ENCODE measurements around the gene CEP295NL. TPM values are rescaled to one million over a fixed set of nuclear protein-coding genes. Genes with fewer than 3 reads are reported as not detected.
A peak's percentile ranks its signal among the peaks of the same experiment; 100 is the strongest.

The CEP295NL gene
- total and polyA plus RNA-seq, 5 donors from 2014 or later, result 0.25 to 1.6 (median 0.78) TPM; not detected in 2

- H3K9me3 ChIP-seq (ENCODE audit: control insufficient read depth in 2 of 2, low read length in 2 of 2), result no peaks in the 10 kb centered on the region
- H3K27ac ChIP-seq (ENCODE audit: insufficient read depth, low read length, poor library complexity, severe bottlenecking), result no peak overlapping the region
- Mint-ChIP-seq H3K4me1 (peaks cover 0 to 5% (median 3%) of the 10 kb centered on the region in 4 donors), H3K9me3 (no peaks in the 10 kb centered on the region), H3K4me3 (no peak overlapping the region), H3K36me3 (no peaks in the 10 kb centered on the region), H3K27ac (no peak overlapping the region), H3K27me3 (peaks cover 15% of the 10 kb centered on the region)
- no peak for DNase-seq
- ATAC-seq (ENCODE audit: low read depth in 2 of 2), result no peak
- no peaks in the 10 kb centered on the region for H3K4me1 ChIP-seq (ENCODE audit: control insufficient read depth, insufficient read depth, low read length, poor library complexity, severe bottlenecking)
- no peak overlapping the region for H3K4me3 ChIP-seq (ENCODE audit: low read depth, low read length)
- H3K27me3 ChIP-seq (ENCODE audit: control insufficient read depth, insufficient read depth, low read length), result no peaks in the 10 kb centered on the region
- H3K36me3 ChIP-seq (ENCODE audit: control insufficient read depth, insufficient read depth, low read length), result no peaks in the 10 kb centered on the region
These were observed 41.8 kb downstream of the CEP295NL start for GRCh38 chr17:78861229-78861628.

DNA sequence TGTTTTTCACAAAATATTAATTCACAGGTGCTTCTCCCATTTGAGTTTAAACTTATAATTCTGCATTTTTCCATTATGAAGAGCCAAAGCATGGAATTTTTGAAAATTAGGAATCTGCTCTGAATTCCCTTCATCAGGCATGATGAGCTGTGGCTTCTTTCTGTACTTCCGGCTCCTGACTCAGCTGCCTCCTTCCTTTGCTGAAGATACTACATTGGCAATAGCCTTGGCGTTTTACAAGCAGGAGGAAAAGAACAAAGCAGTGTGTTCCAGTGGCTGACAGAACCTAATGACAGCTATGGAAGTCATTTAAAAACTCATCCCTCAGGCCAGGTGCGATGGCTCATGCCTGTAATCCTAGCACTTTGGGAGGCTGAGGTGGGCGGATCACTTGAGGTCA is 44.0 kb downstream of the CEP295NL start:
- ATAC-seq (ENCODE audit: low read depth in 2 of 2), result no peak
- peaks cover 9% of the 10 kb centered on the region for H3K27me3 Mint-ChIP-seq
- H3K9me3 ChIP-seq (ENCODE audit: control insufficient read depth in 2 of 2, low read length in 2 of 2), result no peaks in the 10 kb centered on the region
- no peak overlapping the region for H3K27ac Mint-ChIP-seq
- no peaks in the 10 kb centered on the region for H3K27me3 ChIP-seq (ENCODE audit: control insufficient read depth, insufficient read depth, low read length)
- no peaks in the 10 kb centered on the region for H3K4me1 Mint-ChIP-seq
- no peak for DNase-seq
- H3K36me3 Mint-ChIP-seq, result no peaks in the 10 kb centered on the region
- no peak overlapping the region for H3K4me3 ChIP-seq (ENCODE audit: low read depth, low read length)
- H3K36me3 ChIP-seq (ENCODE audit: control insufficient read depth, insufficient read depth, low read length), result no peaks in the 10 kb centered on the region
- H3K4me3 Mint-ChIP-seq, result no peak overlapping the region
- H3K27ac ChIP-seq (ENCODE audit: insufficient read depth, low read length, poor library complexity, severe bottlenecking), result no peak overlapping the region
- no peaks in the 10 kb centered on the region for H3K4me1 ChIP-seq (ENCODE audit: control insufficient read depth, insufficient read depth, low read length, poor library complexity, severe bottlenecking)
- H3K9me3 Mint-ChIP-seq, result no peaks in the 10 kb centered on the region

- Mint-ChIP-seq H3K4me1 (no peaks in the 10 kb centered on the region), H3K9me3 (no peaks in the 10 kb centered on the region), H3K36me3 (no peaks in the 10 kb centered on the region), H3K4me3 (no peak overlapping the region), H3K27me3 (peaks cover 5% of the 10 kb centered on the region), H3K27ac (no peak overlapping the region)
- DNase-seq (no peak), ATAC-seq (ENCODE audit: low read depth in 2 of 2) (no peak)
- no peaks in the 10 kb centered on the region for H3K36me3 ChIP-seq (ENCODE audit: control insufficient read depth, insufficient read depth, low read length)
- no peak overlapping the region for H3K27ac ChIP-seq (ENCODE audit: insufficient read depth, low read length, poor library complexity, severe bottlenecking)
- no peaks in the 10 kb centered on the region for H3K4me1 ChIP-seq (ENCODE audit: control insufficient read depth, insufficient read depth, low read length, poor library complexity, severe bottlenecking)
- H3K27me3 ChIP-seq (ENCODE audit: control insufficient read depth, insufficient read depth, low read length), result no peaks in the 10 kb centered on the region
- no peaks in the 10 kb centered on the region for H3K9me3 ChIP-seq (ENCODE audit: control insufficient read depth in 2 of 2, low read length in 2 of 2)
- no peak overlapping the region for H3K4me3 ChIP-seq (ENCODE audit: low read depth, low read length)
These were observed 45.7 kb downstream of the CEP295NL start for GRCh38 chr17:78857266-78857665.

GRCh38 chr17:78855561-78856165 is 47.3 kb downstream of the CEP295NL start:
- Histone ChIP-seq H3K9me3 (ENCODE audit: control insufficient read depth in 2 of 2, low read length in 2 of 2) (no peaks in the 10 kb centered on the region), H3K27ac (ENCODE audit: insufficient read depth, low read length, poor library complexity, severe bottlenecking) (no peak overlapping the region), H3K4me3 (ENCODE audit: low read depth, low read length) (no peak overlapping the region), H3K36me3 (ENCODE audit: control insufficient read depth, insufficient read depth, low read length) (no peaks in the 10 kb centered on the region), H3K27me3 (ENCODE audit: control insufficient read depth, insufficient read depth, low read length) (no peaks in the 10 kb centered on the region), H3K4me1 (ENCODE audit: control insufficient read depth, insufficient read depth, low read length, poor library complexity, severe bottlenecking) (no peaks in the 10 kb centered on the region)
- no peaks in the 10 kb centered on the region for H3K4me1 Mint-ChIP-seq
- H3K9me3 Mint-ChIP-seq, result no peaks in the 10 kb centered on the region
- H3K27ac Mint-ChIP-seq, result no peak overlapping the region
- H3K36me3 Mint-ChIP-seq, result no peaks in the 10 kb centered on the region
- H3K27me3 Mint-ChIP-seq, result no peaks in the 10 kb centered on the region
- no peak overlapping the region for H3K4me3 Mint-ChIP-seq
- DNase-seq (no peak), ATAC-seq (ENCODE audit: low read depth in 2 of 2) (no peak)

- Histone ChIP-seq H3K27ac (ENCODE audit: insufficient read depth, low read length, poor library complexity, severe bottlenecking) (no peak overlapping the region), H3K4me1 (ENCODE audit: control insufficient read depth, insufficient read depth, low read length, poor library complexity, severe bottlenecking) (no peaks in the 10 kb centered on the region), H3K27me3 (ENCODE audit: control insufficient read depth, insufficient read depth, low read length) (no peaks in the 10 kb centered on the region), H3K9me3 (ENCODE audit: control insufficient read depth in 2 of 2, low read length in 2 of 2) (no peaks in the 10 kb centered on the region), H3K4me3 (ENCODE audit: low read depth, low read length) (no peak overlapping the region), H3K36me3 (ENCODE audit: control insufficient read depth, insufficient read depth, low read length) (no peaks in the 10 kb centered on the region)
- H3K27me3 Mint-ChIP-seq, result no peaks in the 10 kb centered on the region
- H3K27ac Mint-ChIP-seq, result no peak overlapping the region
- no peaks in the 10 kb centered on the region for H3K9me3 Mint-ChIP-seq
- H3K4me3 Mint-ChIP-seq, result no peak overlapping the region
- ATAC-seq (ENCODE audit: low read depth in 2 of 2) (no peak), DNase-seq (no peak)
- no peaks in the 10 kb centered on the region for H3K4me1 Mint-ChIP-seq
- no peaks in the 10 kb centered on the region for H3K36me3 Mint-ChIP-seq
These were observed 48.5 kb downstream of the CEP295NL start for GRCh38 chr17:78854508-78854907.

DNA sequence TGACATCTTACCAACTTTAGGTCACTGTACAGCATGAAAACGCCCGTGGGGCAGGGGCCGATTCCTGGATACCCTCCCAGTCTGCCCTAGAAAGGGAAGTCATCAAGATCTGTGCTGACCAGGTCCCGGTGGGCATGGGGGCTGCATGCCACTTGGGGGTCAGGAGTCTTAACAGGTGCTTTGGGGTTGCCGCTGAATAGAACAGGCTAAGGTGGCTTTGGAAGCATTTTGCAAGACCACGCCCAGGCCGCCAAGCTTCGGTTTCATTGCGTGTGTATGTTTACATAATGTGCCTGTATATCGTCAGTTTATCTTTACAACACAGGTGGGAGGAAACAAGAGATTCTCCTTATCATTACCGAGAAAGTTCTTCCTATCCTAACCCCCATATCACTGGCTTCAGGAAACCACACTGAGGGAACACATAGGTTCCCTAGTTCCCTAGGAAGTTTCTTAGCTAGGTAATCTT is 49.0 kb downstream of the CEP295NL start:
- Mint-ChIP-seq H3K4me3 (no peak overlapping the region), H3K36me3 (no peaks in the 10 kb centered on the region), H3K27me3 (no peaks in the 10 kb centered on the region), H3K9me3 (no peaks in the 10 kb centered on the region), H3K4me1 (no peaks in the 10 kb centered on the region), H3K27ac (no peak overlapping the region)
- Histone ChIP-seq H3K27me3 (ENCODE audit: control insufficient read depth, insufficient read depth, low read length) (no peaks in the 10 kb centered on the region), H3K36me3 (ENCODE audit: control insufficient read depth, insufficient read depth, low read length) (no peaks in the 10 kb centered on the region), H3K27ac (ENCODE audit: insufficient read depth, low read length, poor library complexity, severe bottlenecking) (no peak overlapping the region), H3K4me1 (ENCODE audit: control insufficient read depth, insufficient read depth, low read length, poor library complexity, severe bottlenecking) (no peaks in the 10 kb centered on the region), H3K4me3 (ENCODE audit: low read depth, low read length) (no peak overlapping the region), H3K9me3 (ENCODE audit: control insufficient read depth in 2 of 2, low read length in 2 of 2) (no peaks in the 10 kb centered on the region)
- DNase-seq (no peak), ATAC-seq (ENCODE audit: low read depth in 2 of 2) (no peak)

DNA sequence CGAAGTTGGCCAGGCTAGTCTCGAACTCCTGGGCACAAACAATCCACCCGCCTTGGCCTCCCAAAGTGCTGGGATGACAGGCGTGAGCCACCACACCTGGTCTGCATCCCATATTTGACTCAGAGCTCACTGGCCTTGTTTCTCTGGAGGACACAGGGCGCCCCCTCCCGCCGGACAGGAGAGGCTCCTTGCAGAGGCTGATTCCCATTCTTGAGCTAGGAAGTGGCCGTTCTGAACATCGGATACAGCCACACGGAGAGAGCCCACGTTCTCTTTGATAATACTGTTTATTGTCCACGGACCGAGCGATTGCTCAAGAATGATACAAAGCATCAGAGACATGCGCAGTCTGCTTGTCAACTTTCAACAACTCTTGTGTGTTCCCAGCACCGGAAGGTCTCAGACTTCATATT is 50.3 kb downstream of the CEP295NL start:
- ATAC-seq (ENCODE audit: low read depth in 2 of 2) (no peak), DNase-seq (no peak)
- no peaks in the 10 kb centered on the region for H3K4me1 Mint-ChIP-seq
- Histone ChIP-seq H3K4me3 (ENCODE audit: low read depth, low read length) (no peak overlapping the region), H3K9me3 (ENCODE audit: control insufficient read depth in 2 of 2, low read length in 2 of 2) (no peaks in the 10 kb centered on the region), H3K27ac (ENCODE audit: insufficient read depth, low read length, poor library complexity, severe bottlenecking) (no peak overlapping the region), H3K27me3 (ENCODE audit: control insufficient read depth, insufficient read depth, low read length) (no peaks in the 10 kb centered on the region), H3K36me3 (ENCODE audit: control insufficient read depth, insufficient read depth, low read length) (no peaks in the 10 kb centered on the region), H3K4me1 (ENCODE audit: control insufficient read depth, insufficient read depth, low read length, poor library complexity, severe bottlenecking) (no peaks in the 10 kb centered on the region)
- H3K4me3 Mint-ChIP-seq, result no peak overlapping the region
- no peaks in the 10 kb centered on the region for H3K36me3 Mint-ChIP-seq
- H3K27me3 Mint-ChIP-seq, result no peaks in the 10 kb centered on the region
- peak overlapping the region in 1 of 3 donors; percentile 46 for H3K27ac Mint-ChIP-seq
- no peaks in the 10 kb centered on the region for H3K9me3 Mint-ChIP-seq

GRCh38 chr17:78849026-78849425 is 54.0 kb downstream of the CEP295NL start:
- no peak overlapping the region for H3K27ac Mint-ChIP-seq
- no peak for ATAC-seq (ENCODE audit: low read depth in 2 of 2)
- DNase-seq, result no peak
- H3K4me1 Mint-ChIP-seq, result peaks cover 0 to 4% (median 0%) of the 10 kb centered on the region in 4 donors
- no peaks in the 10 kb centered on the region for H3K9me3 Mint-ChIP-seq
- Histone ChIP-seq H3K27me3 (ENCODE audit: control insufficient read depth, insufficient read depth, low read length) (no peaks in the 10 kb centered on the region), H3K27ac (ENCODE audit: insufficient read depth, low read length, poor library complexity, severe bottlenecking) (no peak overlapping the region), H3K4me3 (ENCODE audit: low read depth, low read length) (no peak overlapping the region), H3K9me3 (ENCODE audit: control insufficient read depth in 2 of 2, low read length in 2 of 2) (no peaks in the 10 kb centered on the region), H3K36me3 (ENCODE audit: control insufficient read depth, insufficient read depth, low read length) (no peaks in the 10 kb centered on the region), H3K4me1 (ENCODE audit: control insufficient read depth, insufficient read depth, low read length, poor library complexity, severe bottlenecking) (no peaks in the 10 kb centered on the region)
- H3K4me3 Mint-ChIP-seq, result no peak overlapping the region
- no peaks in the 10 kb centered on the region for H3K36me3 Mint-ChIP-seq
- no peaks in the 10 kb centered on the region for H3K27me3 Mint-ChIP-seq
